Cardiac septum (tissue), 1 donor: ENCODE results near the gene TMPRSS6. TPM values are rescaled to one million over a fixed set of nuclear protein-coding genes. Genes with fewer than 3 reads are reported as not detected.

Source experiments
- DNase-seq: peaks from one replicate; pipeline ENCODE4 v3.0.0-alpha.2; 2020; ENCODE audit warnings: low spot score
- intact Hi-C: fragments of 100-400 bp; cut with DNase I; formaldehyde crosslinking; loops from one replicate; pipeline ENCODE4 v1.14.0; 2022
- long read RNA-seq: library from polyadenylated mRNA; unstranded; transcript quantifications from one replicate; pipeline ENCODE4 v2.0.0, GENCODE V29; 2021
- total RNA-seq: library from RNA; stranded (reverse); fragmentation: NEBNext Ultra II Directional; extraction: Animal tissue kit (Norgen Biotek cat#: 25700); gene quantifications from one replicate; pipeline ENCODE4 v1.2.1, GENCODE V29; 2021
- donor health status: DM: no; HTN: no; CAD: no.

The TMPRSS6 gene
- not detected for total RNA-seq
- long read RNA-seq, result 0 reads

DNA sequence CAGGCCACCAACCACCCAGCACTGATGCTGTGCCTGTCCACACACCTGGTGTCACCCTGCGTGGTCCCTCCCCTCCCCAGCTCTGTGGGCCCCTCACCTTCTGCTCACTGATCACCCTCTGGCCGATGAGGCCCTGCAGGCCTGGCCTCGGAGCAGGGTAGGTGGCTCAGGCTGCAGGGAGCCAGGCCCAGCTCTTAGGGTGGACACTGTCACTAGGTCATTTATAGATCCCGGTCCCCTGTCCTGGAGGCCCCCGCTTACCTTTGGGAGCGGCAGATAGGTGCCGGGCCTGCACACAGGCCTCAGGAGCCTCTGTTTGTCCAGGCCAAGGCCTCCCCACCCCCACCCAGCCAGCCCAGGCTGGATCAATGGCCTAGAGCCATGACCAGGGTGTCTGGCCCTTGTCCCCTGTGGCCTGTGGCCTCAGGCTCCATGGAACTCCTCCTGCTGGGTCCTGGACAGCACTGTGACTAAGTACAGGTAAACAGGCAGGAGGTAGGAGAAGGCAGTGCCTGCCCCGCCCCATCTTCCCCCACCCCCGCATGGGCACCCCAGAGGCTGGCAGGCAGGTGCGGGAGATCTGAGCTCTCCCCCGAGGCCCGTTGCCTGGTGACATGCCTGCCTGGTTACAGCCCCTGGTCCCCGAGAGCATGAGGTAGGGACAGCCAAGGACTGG is at the start of gene TMPRSS6:
TMPRSS6 (minus strand) TSS at position 472 of the 676 bp plus-strand sequence. CDS start 6,296 bp downstream, outside the sequence.
- intact Hi-C loops, result no loop called here
- DNase-seq, result no peak

DNA sequence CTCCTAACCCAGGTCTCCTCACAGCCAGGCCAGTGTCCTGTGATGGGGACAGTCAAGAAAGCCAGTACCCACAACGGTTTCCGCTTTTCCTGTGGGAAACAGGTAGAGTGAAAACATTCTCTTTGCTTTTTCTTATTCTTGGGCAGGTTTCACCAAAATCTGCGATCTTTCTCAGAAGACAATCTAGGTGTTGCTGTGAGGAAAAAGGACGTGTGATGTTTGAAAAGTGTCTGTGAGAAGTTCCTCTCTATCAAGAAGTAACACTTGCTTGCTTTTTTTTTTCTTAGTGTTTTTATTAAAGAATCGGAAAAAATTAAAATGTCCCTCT is 49.4 kb upstream of the TMPRSS6 start:
- no peak for DNase-seq
- intact Hi-C loops, result no loop called here

DNA sequence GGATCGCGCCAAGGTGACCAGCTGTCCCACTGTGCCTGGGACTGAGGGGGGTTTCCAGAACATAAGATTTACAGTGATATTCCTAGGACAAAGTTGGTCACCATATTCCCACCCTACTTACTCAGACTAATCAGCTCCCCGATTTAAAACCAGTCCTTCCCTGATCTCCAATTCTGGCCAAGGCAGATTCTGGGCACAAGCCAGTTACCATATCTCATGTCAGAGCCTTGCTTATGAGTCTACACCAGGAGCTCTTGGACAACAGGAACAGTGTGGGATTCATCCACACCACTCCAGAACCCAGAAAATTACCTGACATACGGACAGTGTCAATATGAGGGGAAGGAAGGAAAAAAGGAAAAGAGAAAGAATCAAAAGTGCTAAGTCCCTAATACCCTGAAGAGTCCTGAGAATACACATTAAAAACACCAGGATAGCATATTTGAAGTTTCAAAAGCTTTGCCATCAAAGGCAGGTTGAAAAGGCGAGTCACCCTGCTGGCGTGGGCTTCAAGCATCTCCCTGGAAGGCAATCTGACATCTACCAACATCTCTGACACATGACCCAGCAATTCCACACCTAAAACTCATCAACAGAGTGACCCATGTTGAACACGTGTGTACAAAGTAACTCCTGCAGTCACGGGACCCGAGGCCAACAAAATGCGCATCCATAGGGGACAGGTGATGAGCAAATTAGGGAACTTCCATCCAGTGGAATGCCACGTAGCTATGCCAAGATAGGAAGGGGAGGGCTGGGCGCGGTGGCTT is 48.2 kb upstream of the TMPRSS6 start:
- intact Hi-C loops, result no loop called here
- DNase-seq, result no peak

DNA sequence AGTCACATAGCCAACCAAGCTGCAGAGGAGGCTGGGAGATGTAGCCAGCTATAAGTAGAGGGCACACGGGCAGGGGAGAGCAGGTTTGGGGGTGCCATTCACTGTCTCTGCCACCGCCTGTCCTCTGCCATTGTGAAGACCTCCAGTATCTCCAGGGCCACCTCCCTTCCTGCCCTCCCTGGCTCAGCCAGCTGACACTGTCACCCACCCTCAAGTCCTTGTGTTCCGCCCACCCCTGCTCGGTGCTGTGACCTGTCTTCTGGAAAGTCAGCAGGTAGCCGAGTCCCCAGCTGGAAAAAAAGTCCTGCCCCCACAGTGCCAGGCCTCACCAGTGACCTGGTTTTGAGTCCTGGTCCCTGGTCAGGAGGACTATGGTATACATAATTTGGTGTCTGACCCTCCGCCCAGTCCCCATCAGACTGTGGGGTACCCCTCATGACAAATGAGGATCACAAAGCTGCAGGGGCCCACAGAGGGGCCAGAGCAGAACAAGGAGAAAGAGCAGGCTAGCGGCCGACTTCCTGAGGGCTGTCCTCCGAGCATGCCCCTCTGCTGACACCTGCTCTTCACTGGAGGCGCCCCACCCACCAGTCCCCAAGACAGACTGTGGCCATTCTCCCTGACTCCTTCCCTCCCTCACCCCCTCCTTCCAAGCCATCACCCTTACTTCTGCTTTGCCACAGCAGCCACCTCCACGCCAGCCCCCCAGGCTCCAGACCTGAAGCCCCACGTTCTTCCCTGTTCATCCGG is 47.3 kb upstream of the TMPRSS6 start:
- DNase-seq, result no peak
- intact Hi-C loops, result no loop called here

DNA sequence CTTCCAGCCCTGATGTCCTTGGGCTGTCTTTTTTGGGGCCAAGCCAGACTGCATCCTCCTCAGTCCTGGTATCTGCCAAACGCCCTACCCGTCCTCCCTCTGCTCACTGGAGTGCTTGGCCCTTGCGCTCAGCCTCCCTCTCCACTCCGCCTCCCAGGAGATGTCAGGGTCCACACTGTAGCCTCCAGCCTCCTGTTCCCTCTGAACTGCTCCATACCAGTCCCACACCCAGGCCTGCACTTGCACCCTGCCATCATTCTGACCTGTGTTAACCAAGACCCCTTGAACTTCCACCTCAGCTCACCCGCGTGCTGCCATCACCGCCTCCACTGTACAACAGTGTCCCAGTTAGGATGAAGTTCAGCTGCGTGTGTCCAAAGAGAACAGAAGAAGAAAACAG is 46.5 kb upstream of the TMPRSS6 start:
- no peak for DNase-seq

DNA sequence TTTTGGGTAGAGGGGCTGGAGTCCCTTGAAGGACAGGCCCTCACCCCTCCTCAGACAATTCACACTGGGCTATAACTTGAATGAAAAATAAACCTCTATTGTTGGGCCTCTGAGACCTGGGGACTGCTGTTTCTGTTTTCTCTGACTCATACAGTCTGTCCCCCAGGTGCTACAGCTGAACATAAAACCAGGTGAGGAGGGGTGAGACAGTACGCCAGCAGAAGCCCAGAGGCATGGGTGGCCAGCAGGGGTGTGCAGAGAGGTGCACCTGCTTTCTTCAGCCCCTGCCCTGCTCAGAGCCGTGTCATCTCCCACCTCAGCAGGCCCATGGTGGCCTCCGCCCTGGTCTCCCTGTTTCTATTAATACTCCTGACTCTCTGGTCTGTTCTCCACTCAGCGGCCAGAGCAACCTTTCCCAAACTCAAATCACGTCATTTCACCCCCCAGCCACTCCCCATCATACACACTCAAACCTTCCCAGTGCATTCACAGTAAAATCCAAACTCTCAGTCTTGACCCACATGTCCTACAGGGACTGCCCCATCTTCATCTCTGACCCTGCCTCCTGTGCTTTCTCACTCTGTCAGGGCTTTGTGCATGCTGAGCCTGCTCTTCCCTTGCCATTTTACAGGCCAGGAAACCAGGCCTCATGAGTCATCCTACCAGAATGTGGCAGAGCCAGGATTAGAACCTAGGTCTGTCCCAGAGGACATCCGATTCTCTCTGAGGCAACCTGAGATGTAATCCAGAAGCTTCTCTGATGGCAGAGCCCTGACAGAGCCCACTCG is 45.6 kb upstream of the TMPRSS6 start:
- intact Hi-C loops, result no loop called here

More for the DNA sequence above, 46.5 kb upstream of the TMPRSS6 start:
- intact Hi-C loops, result no loop called here

DNA sequence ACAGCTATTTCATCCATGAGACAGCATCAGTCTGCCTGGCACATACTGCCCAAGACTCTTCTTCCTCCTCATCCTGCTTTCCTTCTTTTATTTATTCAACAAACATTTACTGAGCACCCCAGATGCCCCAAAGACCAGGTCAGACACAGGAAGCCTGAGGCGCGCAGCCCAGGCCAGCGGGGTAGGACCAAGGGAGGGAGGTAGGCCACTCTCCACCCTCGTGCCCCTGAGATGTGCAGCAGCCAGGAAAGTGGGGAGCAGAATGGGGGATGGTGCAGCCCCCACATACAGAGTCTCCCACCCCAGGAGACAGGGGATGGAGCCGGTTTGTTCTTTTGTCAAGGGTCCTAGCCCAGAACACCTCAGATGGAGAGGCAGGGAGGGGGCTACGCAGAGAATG is 44.4 kb upstream of the TMPRSS6 start:
- intact Hi-C loops, result no loop called here
- DNase-seq, result no peak

More for the DNA sequence above, 45.6 kb upstream of the TMPRSS6 start:
- DNase-seq, result no peak

DNA sequence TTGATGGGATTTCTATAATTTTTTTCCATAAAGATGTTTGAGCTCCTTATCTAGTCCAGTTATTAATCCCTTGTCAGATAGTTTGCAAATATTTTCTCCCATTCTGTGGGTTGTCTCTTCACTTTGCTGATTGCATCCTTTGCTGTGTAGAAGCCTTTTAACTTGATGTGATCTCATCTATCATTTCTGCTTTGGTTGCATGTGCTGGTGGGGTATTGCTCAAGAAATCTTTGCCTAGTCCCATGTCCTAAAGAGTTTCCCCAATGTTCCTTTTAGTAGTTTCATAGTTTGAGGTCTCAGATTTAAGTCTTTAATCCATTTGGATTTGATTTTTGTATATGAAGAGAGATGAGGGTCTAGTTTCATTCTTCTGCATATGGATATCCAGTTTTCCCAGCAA is 41.9 kb upstream of the TMPRSS6 start:
- intact Hi-C loops, result no loop called here
- no peak for DNase-seq

DNA sequence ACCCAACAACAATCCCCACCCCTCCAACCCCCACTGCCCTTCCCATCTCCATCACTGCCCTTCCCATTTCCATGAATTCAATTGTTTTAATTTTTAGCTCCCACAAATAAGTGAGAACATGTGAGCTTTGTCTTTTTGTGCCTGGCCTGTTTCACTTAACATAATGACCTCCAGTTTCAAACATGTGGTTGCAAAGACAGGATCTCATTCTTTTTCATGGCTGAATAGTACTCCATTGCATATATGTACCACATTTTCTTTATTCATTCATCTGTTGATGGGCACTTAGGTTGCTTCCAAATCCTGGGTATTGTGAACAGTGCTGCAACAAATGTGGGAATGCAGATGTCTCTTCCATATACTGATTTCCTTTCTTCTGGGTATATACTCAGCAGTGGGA is 41.2 kb upstream of the TMPRSS6 start:
- DNase-seq, result no peak
- intact Hi-C loops, result no loop called here

DNA sequence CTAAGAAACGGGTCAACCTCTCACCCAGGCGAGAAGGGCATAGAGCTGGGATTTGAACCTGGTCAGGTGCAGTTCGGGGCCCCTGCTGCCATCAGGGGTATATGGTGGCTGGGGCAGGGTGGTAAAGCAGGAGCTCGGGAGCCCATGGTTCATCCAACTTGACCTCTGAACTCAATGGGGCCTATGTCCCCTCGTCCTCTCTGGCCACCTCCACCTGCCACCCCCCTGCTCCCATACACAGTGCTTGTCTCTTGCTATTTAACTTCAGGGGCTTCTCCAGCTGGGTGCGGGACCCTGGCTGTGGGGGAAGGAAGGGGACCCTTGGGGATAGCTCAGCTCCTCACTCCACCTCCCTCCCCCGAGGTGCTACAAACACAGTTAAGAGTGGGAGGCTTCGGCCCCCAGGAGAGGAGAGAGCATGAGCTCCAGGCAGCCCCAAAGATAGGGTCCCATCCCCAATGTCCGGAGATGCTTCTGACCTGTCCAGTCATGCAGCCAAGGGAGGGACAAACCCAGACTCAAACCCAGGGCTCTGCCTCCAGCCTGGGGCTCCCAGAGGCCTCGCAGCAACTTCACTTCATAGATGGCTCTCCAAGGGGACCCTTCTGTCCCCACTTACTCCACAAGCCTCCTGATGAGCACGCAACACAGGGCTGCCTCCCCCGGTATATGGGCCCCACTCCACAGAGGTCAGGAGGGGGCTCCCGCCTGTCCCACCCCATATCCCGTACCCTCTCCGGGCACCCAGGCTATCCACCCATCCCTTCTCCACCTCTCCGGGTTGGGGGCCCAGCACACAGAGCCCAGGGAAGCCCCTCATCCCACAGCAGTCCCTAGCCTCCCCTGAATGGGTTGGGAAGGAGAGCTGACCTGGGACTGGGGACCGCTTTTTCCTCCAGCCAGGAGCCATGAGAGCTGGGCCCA is 39.5 kb upstream of the TMPRSS6 start:
- intact Hi-C loops, result no loop called here
- no peak for DNase-seq

DNA sequence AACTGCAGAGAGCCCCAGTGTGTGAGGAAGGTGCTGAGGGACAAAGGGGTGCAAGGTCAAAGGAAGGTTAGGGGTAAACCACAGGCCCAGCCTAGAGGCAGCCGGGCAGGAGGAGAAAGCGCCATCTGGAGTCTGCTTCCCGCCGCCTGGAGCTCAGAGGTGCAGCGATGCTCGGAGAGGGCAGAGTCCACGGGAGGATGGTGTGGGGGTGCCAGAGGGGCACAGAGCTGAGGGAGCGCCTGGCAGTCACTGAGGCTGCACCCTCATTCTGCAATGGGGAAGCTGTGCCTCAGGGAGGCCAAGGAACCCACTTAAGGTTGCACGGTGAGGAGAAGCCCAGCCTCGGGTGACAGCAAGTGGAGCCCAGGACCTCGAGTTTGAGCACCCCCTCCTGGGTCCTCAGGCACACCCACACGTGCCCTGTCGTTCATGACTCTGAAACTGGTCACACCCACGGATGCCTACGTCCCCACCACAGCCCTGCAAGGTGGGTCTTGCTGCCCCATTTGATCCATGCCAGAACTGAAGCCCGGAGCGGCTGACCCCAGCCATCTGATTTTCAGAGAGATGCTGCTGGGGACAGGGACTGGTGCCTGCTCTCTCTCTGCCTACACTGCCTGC is 38.6 kb upstream of the TMPRSS6 start:
- intact Hi-C loops, result no loop called here
- no peak for DNase-seq

DNA sequence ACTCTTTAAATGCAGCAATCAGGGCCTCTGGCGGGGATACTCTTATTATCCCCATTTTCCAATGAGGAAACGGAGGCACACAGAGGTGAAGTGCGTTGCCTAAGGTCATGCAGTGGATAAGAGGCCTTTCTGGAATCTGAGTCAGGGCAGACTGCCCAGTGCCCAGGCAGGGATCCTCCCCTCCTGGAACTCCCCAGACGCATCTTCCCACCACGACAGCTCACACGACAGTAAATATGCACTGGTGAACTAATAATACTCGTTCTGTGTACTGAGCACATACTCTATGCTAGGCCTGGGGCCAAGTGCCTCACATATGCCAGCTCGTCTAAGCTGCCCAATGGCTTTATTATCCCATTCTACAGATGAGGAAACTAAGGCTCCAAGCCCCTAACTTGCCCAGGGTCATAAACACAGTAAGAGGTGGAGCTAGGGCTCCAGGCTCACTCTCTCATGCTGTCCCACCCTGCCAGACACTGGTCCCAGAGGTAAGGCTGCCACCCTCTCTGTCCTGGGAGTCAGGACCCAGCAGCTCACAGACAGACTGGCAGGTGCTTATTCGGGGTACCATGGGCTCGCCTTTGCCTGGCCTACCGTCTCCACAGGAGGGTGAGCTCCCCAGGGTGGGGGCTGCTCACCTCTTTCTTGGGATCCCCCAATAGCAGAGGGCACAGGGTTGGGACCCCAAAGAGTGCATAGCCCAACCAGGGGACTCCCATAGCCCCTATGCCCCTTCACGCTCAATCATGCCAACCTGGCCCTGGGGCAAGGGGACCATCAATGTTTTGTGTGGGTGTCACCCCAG is 37.9 kb upstream of the TMPRSS6 start:
- intact Hi-C loops, result no loop called here
- no peak for DNase-seq

DNA sequence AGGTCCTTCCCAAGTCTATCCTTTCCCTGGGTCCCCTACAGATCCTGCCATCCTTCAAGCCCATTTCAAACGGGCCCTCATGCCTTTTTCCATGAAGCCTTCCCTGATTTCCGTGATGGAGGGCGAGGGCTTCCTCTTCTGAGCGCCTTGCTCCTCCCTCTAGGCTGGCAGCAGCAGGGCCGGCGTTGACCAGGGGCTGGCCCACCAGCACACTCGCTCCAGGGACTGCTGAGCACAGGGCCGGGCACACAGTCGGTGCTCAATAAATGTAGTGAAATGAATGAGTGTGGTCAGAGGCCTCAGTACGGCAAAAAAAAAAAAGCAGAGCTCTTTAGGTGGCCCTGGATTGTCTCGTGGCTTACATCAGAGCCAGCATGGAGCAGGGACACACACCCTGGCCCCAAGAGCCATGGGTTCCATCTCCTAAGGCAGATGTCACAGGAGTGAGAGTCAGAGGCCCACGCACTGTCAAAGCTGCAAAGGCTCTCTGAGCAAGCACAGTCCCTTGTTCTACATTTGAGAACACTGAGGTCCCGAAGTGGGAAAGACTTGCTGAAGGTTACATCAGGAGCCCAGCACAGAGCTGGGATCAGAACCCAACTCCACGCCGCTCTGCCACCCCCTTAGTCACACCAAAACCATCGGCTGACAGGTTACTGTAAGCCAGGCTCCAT is 37.1 kb upstream of the TMPRSS6 start:
- intact Hi-C loops, result no loop called here
- no peak for DNase-seq

DNA sequence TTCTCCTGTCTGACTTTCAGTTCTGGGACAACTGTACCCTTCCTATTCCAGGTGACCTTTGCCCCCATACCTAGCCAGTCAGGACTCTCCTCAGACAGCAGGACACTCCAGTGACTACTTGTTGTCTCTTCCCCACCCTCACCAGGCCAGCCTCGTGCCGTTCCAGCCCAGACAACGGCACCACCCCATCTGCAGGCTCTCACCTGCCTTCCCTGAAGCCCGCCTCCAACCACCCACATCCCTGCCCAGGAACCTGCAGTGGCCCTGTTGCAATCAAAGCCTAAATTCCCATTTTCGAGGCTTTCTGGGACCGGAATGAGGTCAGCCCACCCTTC is 36.5 kb upstream of the TMPRSS6 start:
- intact Hi-C loops, result no loop called here
- DNase-seq, result no peak

DNA sequence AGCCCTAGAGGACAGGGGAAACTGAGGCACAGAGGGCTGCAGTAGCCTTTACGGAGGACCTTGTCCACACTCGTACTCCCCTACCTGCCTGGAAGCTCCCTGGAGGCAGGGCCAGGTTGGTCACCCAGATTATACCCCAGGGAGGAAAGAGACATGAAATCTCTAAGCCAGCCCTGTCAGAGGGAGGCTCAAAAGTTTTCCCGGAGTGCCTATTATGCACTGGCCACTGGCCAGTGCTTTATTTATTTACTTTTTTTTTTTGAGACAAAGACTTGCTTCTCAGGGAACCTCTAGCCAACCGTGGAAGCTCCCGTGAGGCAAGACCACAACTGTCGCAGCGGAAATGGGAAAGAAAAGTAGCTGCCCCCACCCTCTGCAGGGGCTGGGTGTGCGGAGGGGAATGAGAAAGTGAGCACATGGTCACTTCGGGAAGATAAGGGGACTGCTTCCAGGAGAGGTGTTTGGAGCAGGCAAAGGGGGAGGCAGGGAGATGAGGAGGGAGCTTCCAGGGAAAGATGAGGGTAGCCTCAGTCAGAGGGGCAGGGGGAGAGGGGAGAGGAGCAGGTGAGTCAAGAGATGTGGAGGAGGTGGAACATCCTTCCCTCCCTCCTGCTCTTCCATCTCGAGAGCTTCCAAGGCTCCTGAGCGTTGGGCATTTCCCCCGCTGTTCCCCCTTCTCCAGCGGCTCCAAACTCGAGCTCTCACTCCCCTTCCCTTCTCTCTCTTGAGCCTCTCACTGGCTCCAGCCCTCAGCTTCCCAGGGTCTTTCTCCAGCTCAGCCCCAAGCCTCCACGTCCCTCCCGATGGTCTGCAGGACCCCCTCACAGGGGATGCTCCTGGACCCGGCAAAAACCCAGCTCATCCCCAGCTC is 35.9 kb upstream of the TMPRSS6 start:
- intact Hi-C loops, result no loop called here

DNA sequence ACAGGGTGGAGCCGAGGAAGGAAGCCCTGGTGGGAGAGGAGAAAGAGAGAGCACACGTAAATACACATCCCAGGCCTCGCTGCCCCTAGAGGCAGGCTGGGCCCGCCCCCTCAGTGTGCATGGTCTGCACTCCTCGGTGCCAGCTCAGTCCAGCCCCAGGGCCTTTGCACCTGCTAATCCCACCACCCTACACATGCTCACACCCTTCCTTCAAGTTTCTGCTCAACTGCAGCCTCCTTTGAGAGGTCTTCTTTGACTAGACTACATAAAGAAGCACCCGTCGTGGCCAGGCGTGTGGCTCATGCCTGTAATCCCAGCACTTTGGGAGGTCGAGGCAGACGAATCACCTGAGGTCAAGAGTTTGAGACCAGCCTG is 34.7 kb upstream of the TMPRSS6 start:
- intact Hi-C loops, result no loop called here
- no peak for DNase-seq

More for the DNA sequence above, 35.9 kb upstream of the TMPRSS6 start:
- no peak for DNase-seq
